HG03139 (cell line): Measurements from ENCODE around the gene CCDC148.
A peak's percentile ranks its signal among the peaks of the same experiment; 100 is the strongest.

Experiments used
- ATAC-seq: cut with Tn5 transposase; IDR thresholded peaks from one replicate; pipeline ENCODE4 v1.9.1; 2021; ENCODE audit not compliant: unreplicated experiment

The CCDC148 gene

DNA sequence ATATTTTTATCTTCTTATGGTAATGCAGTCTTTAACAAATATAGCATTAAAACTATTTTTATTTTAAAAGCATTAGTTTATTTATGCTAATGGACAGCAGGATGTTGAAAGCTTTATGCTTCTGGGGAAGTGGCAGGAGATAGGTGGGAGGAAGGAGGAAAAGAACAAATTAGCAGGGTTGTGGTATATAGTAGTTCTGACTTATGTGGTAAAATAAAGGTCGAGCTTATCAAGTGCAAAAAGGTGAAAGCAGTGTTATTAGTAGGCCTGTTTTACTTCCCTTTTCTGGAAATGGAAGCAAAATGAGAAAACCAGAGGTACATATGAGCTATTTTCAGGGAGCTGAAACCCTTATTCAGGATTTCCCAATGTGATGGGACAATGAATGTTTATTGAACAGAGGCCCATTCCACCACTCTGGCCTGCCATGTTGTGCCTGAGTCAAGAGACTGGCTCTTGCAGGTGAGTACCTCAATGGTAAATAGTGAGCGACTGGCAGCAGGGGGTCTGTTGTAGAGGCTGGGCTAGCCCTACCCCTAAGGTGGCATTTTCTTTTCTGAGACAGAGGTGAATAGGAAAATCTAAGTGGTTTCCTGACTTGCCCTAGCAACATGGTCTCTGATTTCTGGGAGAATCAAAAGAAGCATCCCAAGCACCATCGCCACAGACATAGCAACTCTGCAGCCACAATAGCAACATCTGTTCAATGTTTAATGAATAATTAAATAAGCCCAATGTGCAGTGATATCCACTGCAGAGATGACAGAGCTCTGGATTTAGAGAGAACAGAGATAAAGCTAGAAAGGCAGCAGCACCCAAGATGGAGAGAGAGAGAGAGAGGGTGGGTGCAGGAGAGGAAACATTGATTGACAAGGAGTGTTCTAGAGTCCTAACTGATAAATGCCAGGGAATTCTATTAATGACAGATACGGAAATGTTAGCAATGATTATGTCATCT is 235.2 kb downstream of the CCDC148 start:
- no peak for ATAC-seq

DNA sequence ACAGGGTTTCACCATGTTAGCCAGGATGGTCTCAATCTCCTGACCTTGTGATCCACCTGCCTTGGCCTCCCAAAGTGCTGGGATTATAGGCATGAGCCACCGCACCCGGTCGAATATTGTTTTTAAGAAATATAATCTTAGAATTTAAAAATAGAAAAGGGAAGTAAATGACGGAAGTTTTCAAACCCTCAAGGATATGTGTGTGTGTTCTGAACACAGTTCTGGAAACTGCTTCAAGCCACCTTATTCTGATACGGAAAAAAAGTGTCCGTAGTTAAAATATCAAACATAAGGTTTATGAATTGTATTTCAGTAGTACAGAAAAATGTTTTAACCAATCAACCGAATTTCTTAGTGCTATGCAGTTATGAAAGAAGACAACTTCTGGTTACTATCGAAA is 239.0 kb downstream of the CCDC148 start:
- ATAC-seq = no peak

DNA sequence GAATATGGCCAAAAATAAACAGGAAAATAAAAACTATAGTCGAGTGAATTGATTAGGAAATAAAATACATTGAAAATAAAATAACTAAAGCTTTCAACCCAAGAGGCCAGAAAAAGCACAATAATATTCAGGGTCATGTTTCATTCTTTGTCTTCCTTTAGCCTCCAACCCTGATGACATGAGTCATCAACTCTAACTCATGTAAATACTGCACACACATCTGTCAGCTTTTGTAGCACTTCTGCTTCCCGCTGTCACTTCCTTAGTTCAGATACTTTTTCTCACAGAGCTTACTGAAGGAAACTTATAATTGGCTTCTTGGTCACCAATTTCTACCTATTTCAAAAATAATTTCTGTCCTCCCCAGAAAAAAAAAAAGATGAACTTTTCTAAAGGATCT is 242.1 kb downstream of the CCDC148 start:
- ATAC-seq = peak; percentile 95

DNA sequence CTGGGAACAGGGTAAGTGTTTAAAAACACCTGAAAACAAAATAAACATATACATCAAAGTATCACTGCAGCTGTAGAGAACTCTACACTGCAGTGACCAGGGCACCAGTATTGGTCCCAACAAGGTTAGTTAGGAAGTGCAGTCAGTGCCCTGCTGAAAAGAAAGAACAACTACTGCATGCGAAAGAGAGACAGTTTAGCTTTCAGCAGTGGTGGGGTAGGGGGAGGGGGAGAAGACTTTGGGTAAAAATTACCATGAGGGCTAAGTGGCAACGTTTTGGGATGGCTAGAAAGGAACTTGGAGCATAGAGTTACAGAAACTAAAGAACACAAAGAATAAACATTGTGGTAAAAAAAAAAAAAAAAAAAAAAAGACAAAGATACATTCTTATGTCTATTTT is 242.8 kb downstream of the CCDC148 start:
- no peak for ATAC-seq

DNA sequence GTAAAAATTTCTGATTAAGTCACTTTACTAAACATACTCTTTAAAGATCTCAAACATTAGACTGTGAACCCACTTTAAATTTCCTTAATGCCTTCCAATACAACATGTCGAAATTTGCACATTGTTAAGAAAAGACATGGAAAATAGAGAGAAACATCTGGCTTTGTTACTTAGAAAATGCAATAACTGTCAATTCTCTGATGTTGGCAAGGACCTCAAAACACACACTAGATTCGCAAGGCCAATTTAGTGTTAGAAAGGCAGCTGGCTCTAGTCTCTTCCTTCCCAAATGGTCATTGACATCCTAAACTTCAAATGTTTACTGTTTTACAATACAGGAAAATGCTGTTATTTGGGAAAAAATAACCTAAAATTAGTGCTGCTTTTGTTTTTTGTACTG is 244.3 kb downstream of the CCDC148 start:
- ATAC-seq = no peak

DNA sequence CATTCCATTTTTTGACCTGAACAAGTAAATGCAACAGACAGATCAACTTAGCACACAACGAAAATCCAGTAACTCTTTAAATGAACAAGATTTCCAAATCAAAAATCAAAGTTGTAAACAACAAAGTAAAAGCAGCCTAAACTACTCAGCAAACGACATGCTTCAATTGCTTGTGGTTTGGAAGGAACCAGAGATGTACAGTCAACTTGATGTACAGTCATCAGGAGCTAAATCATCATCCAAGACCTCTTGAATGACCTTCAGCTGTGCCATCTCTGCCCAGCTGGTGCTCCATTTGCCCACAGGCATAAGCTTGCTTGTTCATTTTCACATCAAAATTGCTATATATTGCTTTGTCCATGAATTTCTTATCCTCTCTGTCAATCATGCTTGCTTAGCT is 245.1 kb downstream of the CCDC148 start:
- ATAC-seq = no peak

DNA sequence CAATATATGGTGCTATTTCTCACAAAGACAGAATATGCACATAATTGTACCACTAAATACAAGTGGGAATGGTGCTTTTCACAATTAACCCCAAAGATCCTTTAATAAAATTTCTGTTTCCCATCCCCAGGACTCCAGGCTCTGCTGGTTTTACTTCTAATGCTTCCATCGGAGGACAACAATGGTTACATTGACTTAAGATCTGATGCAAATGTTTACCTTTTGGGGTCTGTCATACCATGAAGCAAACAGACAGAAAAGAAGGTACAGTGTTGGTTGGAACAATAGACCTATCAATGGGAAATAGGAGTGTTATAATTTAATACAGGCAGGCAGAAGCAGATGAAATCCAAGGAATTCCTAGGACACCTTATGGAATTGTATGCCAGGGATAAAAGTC is 249.2 kb downstream of the CCDC148 start:
- no peak for ATAC-seq

DNA sequence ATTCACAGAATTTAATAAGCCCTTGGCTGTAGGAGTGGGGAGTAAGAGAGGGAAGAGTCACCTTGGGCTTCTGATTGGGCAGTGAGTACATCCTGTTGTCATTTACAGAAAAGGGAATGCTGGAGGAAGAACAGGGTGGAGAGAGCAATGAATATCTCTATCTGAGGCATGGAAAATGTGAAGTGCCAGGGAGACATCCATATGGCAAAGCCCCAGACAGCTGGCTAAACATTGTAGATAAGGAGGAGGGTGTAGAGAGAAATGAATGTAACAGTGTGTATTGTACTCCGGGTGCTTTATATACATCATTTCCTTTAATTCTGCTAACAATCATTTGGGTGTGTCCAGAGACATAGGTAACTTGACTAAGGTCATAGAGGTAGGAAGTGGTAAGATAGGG is 251.3 kb downstream of the CCDC148 start:
- no peak for ATAC-seq

DNA sequence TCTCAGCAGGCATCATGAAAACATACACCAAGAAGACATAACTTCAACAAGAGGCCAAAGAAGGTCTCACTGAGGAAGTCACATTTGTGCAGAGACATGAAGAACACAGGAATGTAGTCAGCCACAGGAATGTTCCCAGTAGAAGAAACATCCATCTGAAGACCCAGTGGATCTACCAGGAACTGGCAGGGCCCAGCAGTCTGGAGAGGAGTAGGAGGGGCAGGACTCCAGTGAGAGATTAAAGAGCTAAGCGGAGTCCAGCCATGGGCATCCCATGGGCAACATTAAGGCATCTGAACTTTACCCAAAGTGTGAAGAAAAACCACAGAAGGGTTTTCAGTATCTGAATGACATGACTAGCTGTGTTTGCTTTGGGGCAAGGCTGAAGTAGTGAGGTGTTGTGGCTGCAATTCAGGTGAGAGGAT is 251.8 kb downstream of the CCDC148 start:
- ATAC-seq = no peak

DNA sequence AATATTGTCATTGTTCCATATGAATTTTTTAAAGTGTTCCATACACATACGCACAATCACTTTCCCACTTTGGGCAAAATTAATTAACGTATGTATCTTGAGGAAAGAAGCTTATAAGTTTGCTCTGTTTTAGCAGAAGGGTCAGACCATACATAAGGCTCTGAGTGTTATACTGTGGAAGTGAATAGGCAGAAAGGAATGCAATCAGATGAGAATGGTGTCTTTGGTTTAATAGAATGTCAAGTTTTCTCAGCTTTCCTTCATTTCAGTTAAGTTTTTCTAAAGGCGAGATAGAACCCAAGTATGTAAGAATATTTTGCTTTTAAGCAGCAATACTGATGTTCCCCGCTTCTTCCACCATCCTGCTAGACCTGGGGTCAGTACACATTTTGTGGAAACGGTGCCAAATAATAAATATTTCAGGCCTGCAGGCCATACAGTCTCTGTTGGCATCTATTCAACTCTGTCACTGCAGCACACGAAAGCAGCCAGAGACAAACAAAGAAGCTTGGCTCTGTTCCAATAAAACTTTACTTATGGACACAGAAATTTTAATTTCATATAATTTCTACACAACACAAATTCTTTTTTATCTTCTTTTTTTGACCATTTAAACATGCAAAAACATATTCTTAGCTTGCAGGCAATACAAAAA is 254.3 kb downstream of the CCDC148 start:
- ATAC-seq = no peak

DNA sequence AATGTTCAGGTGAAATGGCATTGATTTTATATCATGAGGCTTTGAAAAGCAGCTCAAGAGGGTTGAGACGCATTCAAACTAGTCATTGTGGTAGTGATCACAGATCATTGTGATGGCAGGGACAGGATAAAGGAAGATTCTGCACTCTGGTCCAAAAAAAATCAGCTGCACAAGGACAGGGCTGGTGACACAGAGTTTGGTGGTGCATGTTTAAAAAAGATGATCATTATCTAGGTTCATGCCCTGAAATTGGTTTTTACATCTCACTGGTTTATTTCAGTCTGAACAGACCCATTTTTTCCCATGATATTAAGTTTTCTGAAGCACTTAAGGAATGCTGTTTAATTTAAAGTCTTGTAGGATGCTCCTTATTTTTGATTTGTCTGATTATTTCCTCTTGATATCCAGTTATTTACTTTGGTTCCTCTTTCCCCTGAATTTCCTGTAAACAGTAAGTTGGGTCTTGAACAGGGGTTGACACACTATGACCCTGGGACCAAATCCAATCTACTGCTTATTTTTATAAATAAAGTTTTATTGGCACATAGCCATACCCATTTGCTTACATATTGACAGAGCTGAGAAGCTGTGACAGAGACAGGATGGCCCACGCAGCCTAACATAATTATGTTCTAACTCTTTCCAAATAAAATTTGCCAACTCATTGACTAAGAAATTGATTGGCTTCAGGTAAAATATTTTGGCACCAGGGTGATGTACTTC is 256.5 kb downstream of the CCDC148 start:
- no peak for ATAC-seq

DNA sequence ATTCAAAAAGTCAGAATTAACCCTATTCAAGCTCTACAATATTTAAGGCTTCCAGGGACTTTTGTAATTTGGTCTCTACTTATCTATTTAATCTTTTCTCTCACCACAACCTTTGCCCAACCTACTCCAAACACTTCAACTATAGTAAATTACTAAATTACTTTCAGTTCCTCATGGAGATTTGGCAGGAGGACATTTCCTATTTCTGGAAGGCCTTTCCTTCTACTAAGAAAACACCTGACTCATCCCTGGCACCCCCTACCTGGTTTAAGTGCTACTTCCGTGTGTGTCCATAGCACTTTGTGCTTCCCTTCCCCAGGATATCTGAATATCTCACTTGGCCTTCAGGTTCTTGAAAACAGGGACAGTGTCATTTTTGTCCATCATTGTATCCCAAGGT is 258.6 kb downstream of the CCDC148 start:
- no peak for ATAC-seq

DNA sequence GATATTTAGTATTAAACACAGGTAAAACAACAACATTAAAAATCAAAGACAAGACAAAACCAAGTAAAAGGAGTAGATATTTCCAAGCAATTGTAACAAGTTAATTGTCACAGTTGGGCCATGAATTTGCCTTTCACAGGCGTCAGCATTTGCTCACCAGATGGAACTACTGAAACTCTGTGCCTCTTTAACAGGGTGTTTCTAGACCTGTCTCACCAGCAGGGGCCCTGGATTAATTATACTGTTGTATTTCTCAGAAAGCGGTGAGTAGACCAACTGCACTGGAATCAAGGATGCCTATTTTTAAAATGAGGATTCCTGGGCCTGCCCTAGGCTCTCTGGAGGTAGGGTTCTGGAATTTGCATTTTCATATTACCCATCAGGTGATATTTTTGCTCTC is 262.3 kb downstream of the CCDC148 start:
- ATAC-seq = no peak

DNA sequence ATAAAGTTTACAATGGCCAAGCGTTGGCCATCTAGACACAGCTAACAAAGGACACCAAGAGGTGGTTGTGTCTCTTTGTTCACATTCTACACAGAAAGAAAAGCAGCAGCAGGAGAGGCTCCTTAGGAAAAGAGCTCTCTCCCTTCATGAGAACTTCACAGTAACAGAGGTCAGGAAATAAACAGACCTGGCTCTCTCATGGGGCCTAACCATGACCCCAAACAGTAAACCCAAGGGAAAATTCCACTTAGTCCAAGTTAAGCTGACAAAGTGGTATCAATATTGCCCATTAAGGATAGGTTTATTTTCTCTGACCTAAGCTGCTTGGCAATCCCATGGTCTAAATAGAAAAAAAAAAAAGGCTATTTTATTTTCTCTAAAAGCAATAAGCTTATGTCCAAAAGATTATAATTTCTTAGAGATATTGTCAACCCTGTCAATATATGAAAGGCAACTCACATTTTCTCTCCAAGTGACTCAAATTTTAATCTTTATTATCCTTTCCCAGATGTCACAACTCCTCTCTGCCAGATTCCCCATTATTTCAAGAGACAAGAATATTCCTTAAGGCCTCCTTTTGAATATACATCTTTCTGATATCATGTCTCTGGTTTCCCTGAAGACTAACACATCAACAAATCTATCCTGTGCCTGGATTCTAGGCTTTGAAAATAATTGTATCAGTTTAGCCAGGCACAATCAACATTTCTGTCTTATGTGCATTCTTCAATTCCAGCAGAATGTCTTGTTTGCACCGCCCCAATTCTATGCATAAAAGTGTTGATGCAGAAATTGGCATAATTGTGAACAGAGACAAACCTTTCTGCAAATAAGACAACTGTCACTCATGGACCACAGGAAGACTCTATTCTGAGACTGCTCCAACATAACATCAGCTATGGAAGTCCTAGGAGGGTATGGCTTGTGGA is 263.8 kb downstream of the CCDC148 start:
- no peak for ATAC-seq

DNA sequence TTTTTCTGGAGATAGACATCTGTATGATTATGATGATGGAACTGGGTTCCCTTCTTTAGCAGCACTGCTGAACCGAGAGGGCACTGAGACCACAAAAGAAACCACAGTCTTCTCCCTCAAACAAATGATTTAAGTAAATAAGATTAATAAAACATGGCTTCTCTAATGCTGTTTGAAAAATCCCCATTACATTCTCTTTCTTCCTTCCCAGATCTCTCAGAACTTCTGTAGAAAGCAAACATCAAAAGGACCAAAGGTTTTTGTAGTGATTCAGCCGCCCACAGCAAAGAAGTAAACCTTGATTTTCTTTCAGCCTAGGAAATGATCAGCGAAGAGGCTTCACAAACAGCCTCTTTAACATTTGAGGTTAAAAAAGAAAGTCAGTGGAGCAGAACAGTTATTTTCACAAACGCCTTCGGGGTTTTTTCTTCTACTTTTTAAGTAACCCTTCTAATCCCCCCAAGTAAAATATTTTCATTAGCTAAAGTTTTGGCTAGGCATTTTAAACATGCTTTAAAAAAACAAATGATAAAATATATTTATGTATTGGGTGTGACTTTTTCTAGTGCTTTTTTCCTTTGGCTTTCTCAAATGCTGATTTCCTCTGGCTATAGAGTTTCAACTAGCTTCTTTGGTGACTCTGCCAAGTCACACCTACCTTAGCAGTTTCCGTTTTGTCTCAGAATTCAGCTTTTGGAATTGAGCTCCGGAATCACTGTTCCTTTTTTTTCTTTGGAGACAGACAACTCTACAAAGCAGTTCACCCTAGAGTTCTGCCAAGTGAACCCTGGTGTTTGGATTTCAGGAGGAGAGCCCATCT is 265.3 kb downstream of the CCDC148 start:
- ATAC-seq = peak; percentile 70

DNA sequence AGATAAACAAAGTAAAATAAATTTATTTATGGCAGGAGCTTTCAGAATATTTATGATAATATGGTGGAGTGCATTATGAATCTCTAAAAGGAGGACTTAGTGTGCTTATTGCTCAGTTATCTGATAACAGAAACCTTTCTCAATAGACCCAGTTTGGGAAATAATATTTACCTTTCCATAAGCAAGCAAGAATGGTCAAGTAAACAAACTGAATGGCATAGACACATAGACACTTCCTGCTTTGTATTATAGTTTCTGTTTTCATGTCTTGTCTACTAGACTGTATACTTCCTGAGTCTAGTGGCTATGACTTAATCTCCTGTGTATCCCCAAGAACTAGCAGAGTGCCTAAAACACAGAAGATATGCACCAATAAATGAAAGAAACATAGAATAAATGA is 267.0 kb downstream of the CCDC148 start:
- peak; percentile 68 for ATAC-seq

DNA sequence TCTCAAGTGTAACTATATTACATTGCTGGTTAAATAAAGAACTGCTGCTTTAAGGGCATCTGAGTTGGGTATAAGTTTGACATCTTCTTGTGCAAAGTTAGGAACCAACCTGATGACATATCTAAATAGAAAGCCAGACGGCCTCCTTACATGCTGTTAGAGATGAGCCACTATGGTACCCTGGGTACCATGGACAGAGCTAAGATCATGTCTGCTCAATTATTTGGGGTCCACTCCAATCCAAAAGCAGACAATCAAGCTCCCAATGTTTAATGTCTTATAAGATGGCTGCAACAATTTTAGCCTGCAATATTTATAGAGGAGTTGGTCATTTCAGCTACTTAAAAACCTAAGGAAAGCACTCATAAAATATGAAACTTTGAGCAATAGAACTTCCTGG is 268.6 kb downstream of the CCDC148 start:
- no peak for ATAC-seq

DNA sequence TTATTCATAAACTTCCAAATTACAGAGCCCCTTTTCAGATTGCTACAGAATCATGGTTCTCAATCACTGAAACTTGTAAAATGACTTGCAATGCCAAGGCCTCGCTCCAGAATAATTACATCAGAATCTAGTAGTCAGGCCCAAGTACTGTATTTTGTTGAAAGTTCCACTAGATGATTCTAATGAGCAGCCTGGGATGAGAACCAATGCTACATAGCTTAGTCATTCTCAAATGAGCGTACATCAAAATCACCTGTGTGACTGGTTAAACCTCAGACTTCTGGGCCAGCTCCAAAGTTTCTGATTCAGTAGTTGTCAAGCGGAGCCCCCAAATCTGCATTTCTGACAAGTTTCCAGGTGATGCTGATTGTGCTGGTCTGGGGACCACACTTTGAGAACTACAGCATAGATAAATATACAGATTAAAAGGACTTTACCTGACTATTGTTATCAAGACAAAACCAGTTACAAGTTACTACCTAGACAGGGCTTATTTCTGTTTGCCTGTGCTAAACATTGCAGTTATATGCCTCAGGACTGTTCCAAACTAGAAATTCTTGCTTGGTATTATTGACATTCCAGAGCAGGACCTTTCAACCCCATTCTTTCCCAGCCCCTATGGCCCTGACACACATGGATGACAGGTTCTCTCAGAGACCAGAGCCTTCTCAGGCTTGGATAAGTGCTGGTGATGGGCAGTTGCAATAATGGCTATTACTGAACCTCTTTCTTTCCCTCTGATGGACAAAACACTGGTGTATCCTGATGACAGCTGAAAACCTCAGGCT is 271.8 kb downstream of the CCDC148 start:
- no peak for ATAC-seq

DNA sequence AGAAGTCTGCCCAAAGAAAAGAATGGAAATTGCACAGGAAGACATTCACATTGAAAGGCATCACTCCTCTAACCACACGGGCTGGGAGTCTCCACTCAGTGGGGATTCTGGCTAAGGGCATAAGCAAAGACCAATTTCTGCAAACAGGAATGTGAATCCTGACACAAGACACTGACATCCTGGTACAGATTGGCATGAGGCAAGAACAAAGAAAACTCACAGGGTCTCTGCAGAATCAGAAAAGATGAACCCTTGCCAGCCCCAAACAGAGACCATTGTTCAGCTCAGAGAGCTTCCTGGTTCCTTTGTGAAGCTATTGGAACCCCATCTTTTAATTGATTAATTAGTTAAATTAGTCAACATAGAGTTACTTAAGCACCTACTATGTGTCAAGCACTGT is 272.6 kb downstream of the CCDC148 start:
- no peak for ATAC-seq
